CD4-positive, alpha-beta T cell treated with Interleukin-4 for 1 hour (primary cell): ENCODE results near the gene SUSD5.

ENCODE experiments used
- DNase-seq, 2 donors: peaks; one replicate each; pipeline ENCODE4 v3.0.0-alpha.2; 2020 to 2022

The SUSD5 gene

GRCh38 chr3:33111581-33111980 lies 107.0 kb downstream of the SUSD5 start:
- DNase-seq = no peak

DNA sequence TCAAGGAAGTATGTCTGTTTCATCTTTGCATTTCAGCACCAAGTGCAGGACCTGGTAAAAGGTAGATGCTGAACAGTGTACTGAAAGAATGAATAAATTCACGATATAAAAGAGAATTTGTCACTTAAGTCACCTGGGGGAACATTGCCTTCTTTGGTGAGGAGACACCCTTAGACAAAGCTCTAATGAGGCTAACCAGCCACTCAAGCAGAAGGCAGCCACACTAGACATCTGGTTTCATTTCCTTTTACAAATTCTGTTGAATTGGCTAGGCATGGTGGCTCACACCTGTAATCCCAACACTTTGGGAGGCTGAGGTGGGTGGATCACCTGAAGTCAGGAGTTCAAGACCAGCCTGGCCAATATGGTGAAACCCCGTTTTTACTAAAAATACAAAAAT lies 111.8 kb downstream of the SUSD5 start:
- peak in 1 of 2 donors; percentile 45 for DNase-seq

- DNase-seq = no peak
Measured at GRCh38 chr3:33105341-33105948, 113.2 kb downstream of the SUSD5 start.

DNA sequence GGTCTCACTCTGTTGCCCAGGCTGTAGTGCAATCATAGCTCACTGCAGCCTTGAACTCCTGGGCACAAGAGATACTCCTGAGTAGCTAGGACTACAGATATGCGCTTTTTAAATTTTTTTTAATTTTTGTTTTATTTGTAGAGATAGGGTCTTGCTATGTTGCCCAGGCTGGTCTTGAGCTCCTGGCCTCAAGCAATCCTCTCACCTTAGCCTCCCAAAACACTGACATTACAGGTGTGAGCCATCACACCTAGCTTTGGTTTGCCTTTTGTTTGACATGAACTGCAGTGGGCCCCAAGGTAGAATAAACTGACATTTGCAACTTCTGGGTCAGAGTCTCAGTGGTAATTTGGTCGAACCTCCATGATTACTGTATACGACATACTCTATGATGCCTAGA lies 113.8 kb downstream of the SUSD5 start:
- DNase-seq = no peak

DNA sequence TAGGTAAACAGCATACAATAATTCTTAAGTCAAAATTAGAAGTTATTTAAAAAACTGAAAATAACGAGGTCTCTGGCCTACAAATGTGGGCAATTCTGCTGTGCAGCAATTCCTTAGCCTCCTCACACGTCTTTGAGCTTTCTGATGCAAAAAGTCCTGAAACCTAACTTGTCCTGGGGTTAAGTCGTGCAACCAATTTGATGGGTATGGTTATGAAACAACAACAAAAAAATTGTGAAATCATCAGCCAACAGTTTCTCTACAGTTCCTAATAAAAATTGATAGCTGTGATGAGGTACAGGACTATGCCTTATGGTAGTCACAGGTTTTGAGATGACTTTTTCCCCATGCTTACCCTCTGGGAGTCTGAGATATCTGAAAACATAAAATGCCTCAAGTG lies 115.1 kb downstream of the SUSD5 start:
- no peak for DNase-seq

GRCh38 chr3:33103034-33103433 lies 115.6 kb downstream of the SUSD5 start:
- no peak for DNase-seq

GRCh38 chr3:33100229-33100628 lies 118.4 kb downstream of the SUSD5 start:
- no peak for DNase-seq
